DND-41 (cell line): ENCODE results near the gene PSMD4.

ENCODE experiments used
- ATAC-seq: fragments of 200-7000 bp; cut with Tn5 transposase; 3 replicates; pipeline ENCODE4 v1.9.1; 2021; ENCODE audit warnings: low read depth; ENCODE audit not compliant: insufficient read depth
- DNase-seq: peaks from one replicate; pipeline ENCODE4 v3.0.0-alpha.2; 2020
- H2AFZ ChIP-seq: 2 replicates; pipeline ENCODE4 v1.6.0; 2012; ENCODE audit warnings: low read depth, low read length
- H3K27ac ChIP-seq: 2 replicates; pipeline ENCODE4 v1.5.1; 2012; ENCODE audit warnings: low read length, inconsistent platforms
- H3K27me3 ChIP-seq: fragments of 200-600 bp; sonication (generic); 2 replicates; pipeline ENCODE4 v1.6.0; 2012; ENCODE audit warnings: low read length, mild to moderate bottlenecking, inconsistent platforms; ENCODE audit not compliant: insufficient read depth, poor library complexity
- H3K36me3 ChIP-seq: 2 replicates; pipeline ENCODE4 v1.5.1; 2012; ENCODE audit warnings: low read length, inconsistent platforms; ENCODE audit not compliant: insufficient read depth
- H3K4me1 ChIP-seq: 2 replicates; pipeline ENCODE4 v1.5.1; 2012; ENCODE audit warnings: mild to moderate bottlenecking, low read length; ENCODE audit not compliant: insufficient read depth
- H3K4me2 ChIP-seq: 2 replicates; pipeline ENCODE4 v1.6.0; 2012; ENCODE audit warnings: mild to moderate bottlenecking, moderate library complexity, low read length, inconsistent platforms; ENCODE audit not compliant: insufficient read depth
- H3K4me3 ChIP-seq, 2 experiments: fragments of 200-600 bp in 1 of 2; shearing (Covaris generic) in 1 of 2; 2 replicates each; pipeline ENCODE4 v1.5.1; 2012 to 2016; ENCODE audit warnings: inconsistent platforms in 2 of 2, low read length in 2 of 2, mild to moderate bottlenecking in 2 of 2, low read depth in 1 of 2, moderate library complexity in 1 of 2
- H3K79me2 ChIP-seq: 2 replicates; pipeline ENCODE4 v1.6.0; 2012; ENCODE audit warnings: low read length, inconsistent platforms; ENCODE audit not compliant: insufficient read depth
- H3K9ac ChIP-seq: 2 replicates; pipeline ENCODE4 v1.6.0; 2012; ENCODE audit warnings: low read depth, mild to moderate bottlenecking, inconsistent platforms, low read length, moderate library complexity
- H3K9me3 ChIP-seq: 2 replicates; pipeline ENCODE4 v1.5.1; 2012; ENCODE audit warnings: low read length, moderate library complexity, mild to moderate bottlenecking, inconsistent platforms; ENCODE audit not compliant: insufficient read depth, severe bottlenecking
- H4K20me1 ChIP-seq: 2 replicates; pipeline ENCODE4 v1.6.0; 2012; ENCODE audit warnings: low read length; ENCODE audit not compliant: insufficient read depth
- EZH2 ChIP-seq: IDR thresholded peaks from 3 replicates; pipeline ENCODE4 v1.6.1; 2012; ENCODE audit warnings: borderline replicate concordance, low read depth, mild to moderate bottlenecking, moderate library complexity, low read length, inconsistent platforms; ENCODE audit not compliant: severe bottlenecking
- TF ChIP-seq, protein P1 (sequence below): IDR thresholded peaks from 2 replicates; pipeline ENCODE4 v1.5.1; 2012; ENCODE audit warnings: borderline replicate concordance, low read length, moderate library complexity, mild to moderate bottlenecking; ENCODE audit not compliant: poor library complexity, severe bottlenecking; ENCODE audit errors: extremely low read depth

Gene PSMD4

DNA sequence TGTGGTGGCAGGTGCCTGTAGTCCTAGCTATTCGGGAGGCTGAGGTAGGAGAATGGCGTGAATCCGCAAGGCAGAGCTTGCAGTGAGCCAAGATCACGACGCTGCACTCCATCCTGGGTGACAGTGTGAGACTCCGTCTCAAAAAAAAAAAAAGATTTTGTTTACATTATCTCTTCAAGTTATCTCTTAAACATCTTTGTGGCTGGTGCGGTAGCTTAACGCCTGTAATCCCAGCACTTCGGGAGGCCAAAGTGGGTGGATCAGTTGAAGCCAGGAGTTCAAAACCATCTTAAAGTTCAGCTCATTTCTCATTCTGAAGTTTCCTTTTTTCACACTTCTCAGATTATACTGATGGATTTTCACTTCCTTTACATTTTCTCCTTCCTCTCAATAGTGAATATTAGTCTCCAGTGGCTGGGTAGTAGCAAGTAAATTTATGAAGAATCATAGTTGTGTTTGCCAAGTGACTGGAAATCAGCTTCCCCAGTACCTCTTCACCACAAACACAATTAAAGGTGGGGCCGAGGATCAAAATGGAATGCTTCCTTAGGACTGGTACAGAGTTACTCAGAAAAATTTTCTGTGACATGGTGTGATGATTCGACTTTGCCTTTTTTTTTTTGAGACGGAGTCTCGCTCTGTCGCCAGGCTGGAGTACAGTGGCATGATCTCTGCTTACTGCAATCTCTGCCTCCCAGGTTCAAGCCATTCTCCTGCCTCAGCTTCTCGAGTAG, 42.4 kb upstream of the PSMD4 start:
- H3K4me1 ChIP-seq: peaks cover 22% of the 10 kb centered on the region
- peaks cover 96% of the 10 kb centered on the region for H3K79me2 ChIP-seq
- no peaks in the 10 kb centered on the region for H3K9me3 ChIP-seq
- H3K36me3 ChIP-seq: peaks cover 58% of the 10 kb centered on the region
- H3K27ac ChIP-seq: no peak overlapping the region
- no peak overlapping the region for H3K4me2 ChIP-seq
- ATAC-seq (peak; percentile 78), DNase-seq (peak; percentile 49)
- no peak overlapping the region for H3K4me3 ChIP-seq
- no peaks in the 10 kb centered on the region for H3K27me3 ChIP-seq
- no peak overlapping the region for H2AFZ ChIP-seq
- no peak overlapping the region for H3K9ac ChIP-seq
- no peak for TF ChIP-seq EZH2
- TF ChIP-seq, protein P1, sequence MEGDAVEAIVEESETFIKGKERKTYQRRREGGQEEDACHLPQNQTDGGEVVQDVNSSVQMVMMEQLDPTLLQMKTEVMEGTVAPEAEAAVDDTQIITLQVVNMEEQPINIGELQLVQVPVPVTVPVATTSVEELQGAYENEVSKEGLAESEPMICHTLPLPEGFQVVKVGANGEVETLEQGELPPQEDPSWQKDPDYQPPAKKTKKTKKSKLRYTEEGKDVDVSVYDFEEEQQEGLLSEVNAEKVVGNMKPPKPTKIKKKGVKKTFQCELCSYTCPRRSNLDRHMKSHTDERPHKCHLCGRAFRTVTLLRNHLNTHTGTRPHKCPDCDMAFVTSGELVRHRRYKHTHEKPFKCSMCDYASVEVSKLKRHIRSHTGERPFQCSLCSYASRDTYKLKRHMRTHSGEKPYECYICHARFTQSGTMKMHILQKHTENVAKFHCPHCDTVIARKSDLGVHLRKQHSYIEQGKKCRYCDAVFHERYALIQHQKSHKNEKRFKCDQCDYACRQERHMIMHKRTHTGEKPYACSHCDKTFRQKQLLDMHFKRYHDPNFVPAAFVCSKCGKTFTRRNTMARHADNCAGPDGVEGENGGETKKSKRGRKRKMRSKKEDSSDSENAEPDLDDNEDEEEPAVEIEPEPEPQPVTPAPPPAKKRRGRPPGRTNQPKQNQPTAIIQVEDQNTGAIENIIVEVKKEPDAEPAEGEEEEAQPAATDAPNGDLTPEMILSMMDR: no peak
- H4K20me1 ChIP-seq: peaks cover 36% of the 10 kb centered on the region

DNA sequence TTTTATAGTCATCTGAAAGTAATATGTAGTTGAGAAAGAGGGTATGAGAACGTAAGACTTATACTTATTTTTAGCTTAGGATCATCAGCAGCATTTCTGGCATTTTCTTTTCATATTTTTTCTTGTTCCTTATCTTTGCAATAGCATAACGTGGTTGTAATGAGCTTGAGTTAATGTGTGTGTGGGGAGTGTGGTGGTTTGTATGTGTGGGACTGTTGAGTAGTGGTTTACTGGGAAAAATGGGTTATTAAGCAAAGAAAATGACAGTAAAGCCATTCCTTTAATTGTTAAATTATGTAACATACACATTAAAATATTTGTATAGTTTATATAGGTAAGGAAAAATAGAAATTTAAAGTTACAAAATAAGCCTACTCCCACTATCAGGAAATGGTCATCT, 41.0 kb upstream of the PSMD4 start:
- no peak overlapping the region for H2AFZ ChIP-seq
- no peak for DNase-seq
- H3K36me3 ChIP-seq: peaks cover 50% of the 10 kb centered on the region
- H3K79me2 ChIP-seq: peaks cover 96% of the 10 kb centered on the region
- no peaks in the 10 kb centered on the region for H3K9me3 ChIP-seq
- no peak overlapping the region; the same call in 1 of the 2 replicates for H3K4me2 ChIP-seq
- H3K27me3 ChIP-seq: no peaks in the 10 kb centered on the region
- H3K4me1 ChIP-seq: peaks cover 22% of the 10 kb centered on the region
- no peak overlapping the region for H3K27ac ChIP-seq
- TF ChIP-seq, protein P1: no peak
- no peak for TF ChIP-seq EZH2
- H4K20me1 ChIP-seq: peaks cover 38% of the 10 kb centered on the region
- H3K9ac ChIP-seq: no peak overlapping the region
- H3K4me3 ChIP-seq: no peak overlapping the region
- ATAC-seq: no peak

GRCh38 chr1:151221616-151222015, 32.9 kb upstream of the PSMD4 start:
- no peak for DNase-seq
- no peak overlapping the region for H3K4me3 ChIP-seq
- peaks cover 83% of the 10 kb centered on the region for H3K79me2 ChIP-seq
- TF ChIP-seq, protein P1: no peak
- TF ChIP-seq EZH2: no peak
- no peaks in the 10 kb centered on the region for H3K4me1 ChIP-seq
- peaks cover 50% of the 10 kb centered on the region for H3K36me3 ChIP-seq
- H2AFZ ChIP-seq: no peak overlapping the region
- H3K27me3 ChIP-seq: no peaks in the 10 kb centered on the region
- no peak overlapping the region for H3K27ac ChIP-seq
- H3K4me2 ChIP-seq: no peak overlapping the region
- H3K9ac ChIP-seq: no peak overlapping the region
- ATAC-seq: no peak
- peaks cover 35% of the 10 kb centered on the region; the same call in 1 of the 2 replicates for H4K20me1 ChIP-seq
- no peaks in the 10 kb centered on the region for H3K9me3 ChIP-seq
